Astrocyte (in vitro differentiated cells and primary cell): Measurements from ENCODE around the gene TENM3. TPM values are rescaled to one million over a fixed set of nuclear protein-coding genes. Genes with fewer than 3 reads are reported as not detected.
A peak's percentile ranks its signal among the peaks of the same experiment; 100 is the strongest.

Experiments used
- DNase-seq: peaks from one replicate; pipeline ENCODE4 v3.0.0-alpha.2; 2010; ENCODE audit warnings: low read depth
- FAIRE-seq: peaks from 2 replicates; lab custom pipeline; 2011; peaks lifted over from hg19 to GRCh38; lab: Jason Lieb, UNC
- H2AFZ ChIP-seq: 2 replicates; pipeline ENCODE4 v1.6.0; 2012; ENCODE audit warnings: low read depth, low read length, inconsistent platforms
- H3K27ac ChIP-seq: 2 replicates; pipeline ENCODE4 v1.5.1; 2011; ENCODE audit warnings: low read depth, low read length, inconsistent platforms
- H3K27me3 ChIP-seq: 2 replicates; pipeline ENCODE4 v1.6.0; 2011; ENCODE audit warnings: low read length, inconsistent platforms; ENCODE audit not compliant: insufficient read depth
- H3K36me3 ChIP-seq: 2 replicates; pipeline ENCODE4 v1.5.1; 2011; ENCODE audit warnings: low read length, inconsistent platforms; ENCODE audit not compliant: insufficient read depth
- H3K4me1 ChIP-seq: 2 replicates; pipeline ENCODE4 v1.5.1; 2011; ENCODE audit warnings: low read length, inconsistent platforms; ENCODE audit not compliant: insufficient read depth
- H3K4me2 ChIP-seq: 2 replicates; pipeline ENCODE4 v1.6.0; 2012; ENCODE audit warnings: low read length, inconsistent platforms
- H3K4me3 ChIP-seq: 2 replicates; pipeline ENCODE4 v1.5.1; 2011; ENCODE audit warnings: low read depth, mild to moderate bottlenecking, low read length, inconsistent platforms; ENCODE audit not compliant: insufficient read depth
- H3K79me2 ChIP-seq: 2 replicates; pipeline ENCODE4 v1.6.0; 2012; ENCODE audit warnings: mild to moderate bottlenecking, low read length, inconsistent platforms; ENCODE audit not compliant: insufficient read depth
- H3K9ac ChIP-seq: 2 replicates; pipeline ENCODE4 v1.6.0; 2012; ENCODE audit warnings: mild to moderate bottlenecking, low read length, inconsistent platforms
- H3K9me3 ChIP-seq: 2 replicates; pipeline ENCODE4 v1.5.1; 2012; ENCODE audit warnings: low read depth, mild to moderate bottlenecking, low read length, inconsistent platforms; ENCODE audit not compliant: insufficient read depth
- H4K20me1 ChIP-seq: 2 replicates; pipeline ENCODE4 v1.6.0; 2012; ENCODE audit warnings: low read length, inconsistent platforms; ENCODE audit not compliant: insufficient read depth
- H3K27ac Mint-ChIP-seq: one replicate; pipeline ENCODE4 v1.8.0; 2021; ENCODE audit warnings: mild to moderate bottlenecking, mixed read lengths; ENCODE audit not compliant: unreplicated experiment
- H3K27me3 Mint-ChIP-seq: one replicate; pipeline ENCODE4 v1.8.0; 2021; ENCODE audit warnings: low read depth, mixed read lengths; ENCODE audit not compliant: unreplicated experiment
- H3K36me3 Mint-ChIP-seq: one replicate; pipeline ENCODE4 v1.8.0; 2021; ENCODE audit warnings: low read depth, mixed read lengths; ENCODE audit not compliant: unreplicated experiment
- H3K4me1 Mint-ChIP-seq: one replicate; pipeline ENCODE4 v1.8.0; 2021; ENCODE audit warnings: low read depth, mixed read lengths; ENCODE audit not compliant: unreplicated experiment
- H3K4me3 Mint-ChIP-seq: one replicate; pipeline ENCODE4 v1.8.0; 2021; ENCODE audit warnings: mild to moderate bottlenecking, moderate library complexity, mixed read lengths; ENCODE audit not compliant: unreplicated experiment
- H3K9me3 Mint-ChIP-seq: one replicate; pipeline ENCODE4 v1.8.0; 2021; ENCODE audit warnings: mild to moderate bottlenecking, mixed read lengths; ENCODE audit not compliant: unreplicated experiment
- CTCF ChIP-seq: IDR thresholded peaks from 2 replicates; pipeline ENCODE4 v1.5.1; 2011; ENCODE audit warnings: low read depth, mild to moderate bottlenecking, inconsistent platforms, low read length, moderate library complexity; ENCODE audit not compliant: insufficient read depth
- EZH2 ChIP-seq: IDR thresholded peaks from 2 replicates; pipeline ENCODE4 v1.6.1; 2012; ENCODE audit warnings: mild to moderate bottlenecking, low read length, inconsistent platforms; ENCODE audit not compliant: insufficient read depth
- total RNA-seq: library from RNA; stranded (reverse); gene quantifications from 2 replicates; pipeline ENCODE4 v1.2.1, GENCODE V29; 2021

TENM3 gene
- total RNA-seq, 1 donor from 2014 or later, result 127 TPM

GRCh38 chr4:182745237-182745636 is 502.0 kb downstream of the TENM3 start:
- Histone ChIP-seq H3K27ac (no peak overlapping the region), H3K27me3 (no peaks in the 10 kb centered on the region), H3K79me2 (no peaks in the 10 kb centered on the region), H2AFZ (no peak overlapping the region), H3K36me3 (peaks cover 8% of the 10 kb centered on the region), H3K9me3 (no peaks in the 10 kb centered on the region), H4K20me1 (no peaks in the 10 kb centered on the region), H3K4me1 (peaks cover 17% of the 10 kb centered on the region), H3K9ac (no peak overlapping the region), H3K4me3 (no peak overlapping the region), H3K4me2 (no peak overlapping the region)
- no peak overlapping the region for H3K27ac Mint-ChIP-seq
- peaks cover 21% of the 10 kb centered on the region for H3K36me3 Mint-ChIP-seq
- TF ChIP-seq CTCF, result no peak
- TF ChIP-seq EZH2, result no peak
- H3K9me3 Mint-ChIP-seq, result peaks cover 4% of the 10 kb centered on the region
- no peak for FAIRE-seq
- peaks cover 13% of the 10 kb centered on the region for H3K4me1 Mint-ChIP-seq
- no peaks in the 10 kb centered on the region for H3K27me3 Mint-ChIP-seq
- H3K4me3 Mint-ChIP-seq, result no peak overlapping the region
- DNase-seq, result no peak

- H3K4me1 ChIP-seq, result peaks cover 22% of the 10 kb centered on the region
- peaks cover 10% of the 10 kb centered on the region for H3K36me3 ChIP-seq
- no peak for FAIRE-seq
- no peak overlapping the region for H3K4me3 ChIP-seq
- H3K9ac ChIP-seq, result no peak overlapping the region
- no peak overlapping the region for H3K4me2 ChIP-seq
- Mint-ChIP-seq H3K27me3 (no peaks in the 10 kb centered on the region), H3K9me3 (peaks cover 4% of the 10 kb centered on the region), H3K4me1 (peaks cover 17% of the 10 kb centered on the region), H3K36me3 (peaks cover 24% of the 10 kb centered on the region), H3K27ac (no peak overlapping the region), H3K4me3 (no peak overlapping the region)
- H4K20me1 ChIP-seq, result no peaks in the 10 kb centered on the region
- H3K27ac ChIP-seq, result no peak overlapping the region
- no peak for TF ChIP-seq EZH2
- H3K79me2 ChIP-seq, result no peaks in the 10 kb centered on the region
- no peak for DNase-seq
- no peak overlapping the region for H2AFZ ChIP-seq
- no peaks in the 10 kb centered on the region for H3K9me3 ChIP-seq
- H3K27me3 ChIP-seq, result no peaks in the 10 kb centered on the region
Measured at GRCh38 chr4:182746876-182747275, 503.7 kb downstream of the TENM3 start.

GRCh38 chr4:182748283-182748682 is 505.1 kb downstream of the TENM3 start:
- no peaks in the 10 kb centered on the region for H3K9me3 ChIP-seq
- Mint-ChIP-seq H3K27me3 (no peaks in the 10 kb centered on the region), H3K27ac (peak overlapping the region; percentile 29), H3K36me3 (peaks cover 22% of the 10 kb centered on the region), H3K4me1 (peaks cover 21% of the 10 kb centered on the region), H3K4me3 (no peak overlapping the region), H3K9me3 (peaks cover 4% of the 10 kb centered on the region)
- TF ChIP-seq EZH2, result no peak
- no peak for TF ChIP-seq CTCF
- H3K27ac ChIP-seq, result no peak overlapping the region
- no peak overlapping the region for H3K4me2 ChIP-seq
- H2AFZ ChIP-seq, result no peak overlapping the region
- no peak overlapping the region for H3K9ac ChIP-seq
- no peak for FAIRE-seq
- no peak for DNase-seq
- H3K36me3 ChIP-seq, result peaks cover 2% of the 10 kb centered on the region
- no peak overlapping the region for H3K4me3 ChIP-seq
- H3K27me3 ChIP-seq, result no peaks in the 10 kb centered on the region
- no peaks in the 10 kb centered on the region for H4K20me1 ChIP-seq
- H3K79me2 ChIP-seq, result no peaks in the 10 kb centered on the region
- H3K4me1 ChIP-seq, result peaks cover 27% of the 10 kb centered on the region
